GM12872 (cell line): ENCODE results near the gene CYLD.

Experiments
- CTCF ChIP-seq: IDR thresholded peaks from 3 replicates; pipeline ENCODE4 v1.5.1; 2011; ENCODE audit warnings: low read depth, mild to moderate bottlenecking, low read length, moderate library complexity; ENCODE audit not compliant: insufficient read depth

CYLD gene

GRCh38 chr16:50835358-50836060 is 93.6 kb downstream of the CYLD start:
- TF ChIP-seq CTCF: no peak

GRCh38 chr16:50836121-50836621 is 94.3 kb downstream of the CYLD start:
- no peak for TF ChIP-seq CTCF

- no peak for TF ChIP-seq CTCF
Observed at GRCh38 chr16:50837324-50837723, 95.4 kb downstream of the CYLD start.

- no peak for TF ChIP-seq CTCF
Observed at GRCh38 chr16:50838165-50838564, 96.3 kb downstream of the CYLD start.

- TF ChIP-seq CTCF: no peak
Observed at GRCh38 chr16:50838885-50839284, 97.0 kb downstream of the CYLD start.

- TF ChIP-seq CTCF: no peak
Observed at GRCh38 chr16:50839356-50839755, 97.5 kb downstream of the CYLD start.

GRCh38 chr16:50839920-50840729 is 98.2 kb downstream of the CYLD start:
- TF ChIP-seq CTCF: no peak
